DMS114 treated with DMSO at 0.1 percent for 48 hours (cell line): ENCODE measurements around the gene HBEGF.

ENCODE experiments used
- DNase-seq: peaks from one replicate; lab custom pipeline; 2025; ENCODE audit not compliant: unreplicated experiment; lab: John Stamatoyannopoulos, UW

The HBEGF gene

DNA sequence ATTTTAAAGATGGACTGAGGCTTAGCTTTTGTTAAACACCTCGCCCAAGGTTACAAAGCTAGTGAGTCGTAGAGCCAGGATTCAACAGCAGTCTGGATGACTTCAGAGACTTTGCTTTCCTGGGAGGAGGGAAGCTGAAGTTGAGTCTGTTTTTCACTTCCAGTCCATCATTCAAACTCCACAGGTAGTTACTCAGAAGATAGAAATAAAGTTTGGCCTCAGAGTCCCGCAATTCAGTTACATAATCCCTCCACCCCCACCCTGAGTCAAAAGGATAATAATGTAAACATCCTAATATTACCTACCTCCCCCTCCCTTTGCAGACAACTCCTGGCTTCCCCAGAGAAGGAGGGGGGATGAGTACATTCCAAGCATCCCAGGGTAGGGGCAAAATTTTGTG, 8.1 kb downstream of the HBEGF start:
- DNase-seq: no peak

DNA sequence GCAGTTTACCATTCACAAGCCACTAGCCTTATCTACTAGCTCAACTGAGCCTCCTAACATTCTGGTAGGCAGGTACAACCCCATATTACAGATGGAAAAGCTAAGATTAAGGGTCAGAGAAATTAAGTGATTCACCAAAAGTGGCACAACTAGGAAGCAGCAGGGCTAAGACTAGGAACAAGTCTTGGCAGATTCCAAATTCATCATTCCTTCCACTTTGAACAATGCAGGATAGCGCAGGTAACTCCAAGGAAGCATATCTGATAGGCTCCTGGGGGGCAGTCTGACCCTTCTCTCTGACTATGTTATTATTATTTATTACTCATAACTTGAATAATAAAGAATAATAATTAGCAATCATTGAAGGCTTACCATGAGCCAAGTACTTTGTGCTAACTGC, 8.5 kb downstream of the HBEGF start:
- DNase-seq: no peak

DNA sequence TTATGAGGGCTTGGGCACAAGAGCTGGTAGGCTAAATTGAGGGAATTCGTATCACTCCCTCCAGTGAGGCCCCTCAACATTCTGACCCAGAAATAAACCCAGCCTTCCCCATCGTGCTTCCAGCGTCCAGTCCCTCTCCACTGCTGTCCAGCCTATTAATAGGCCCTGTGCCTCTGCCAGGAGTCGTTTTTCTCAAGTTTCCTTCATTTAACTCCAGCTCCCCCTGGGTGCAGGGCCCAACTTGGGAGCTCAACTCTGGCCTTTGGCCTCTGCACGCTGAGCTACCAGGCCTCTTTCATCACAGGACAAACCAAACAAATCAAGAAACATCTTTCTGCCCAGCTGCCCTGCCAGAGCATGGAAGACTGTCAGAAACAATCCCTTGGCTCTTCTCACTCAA, 10.0 kb downstream of the HBEGF start:
- no peak for DNase-seq

DNA sequence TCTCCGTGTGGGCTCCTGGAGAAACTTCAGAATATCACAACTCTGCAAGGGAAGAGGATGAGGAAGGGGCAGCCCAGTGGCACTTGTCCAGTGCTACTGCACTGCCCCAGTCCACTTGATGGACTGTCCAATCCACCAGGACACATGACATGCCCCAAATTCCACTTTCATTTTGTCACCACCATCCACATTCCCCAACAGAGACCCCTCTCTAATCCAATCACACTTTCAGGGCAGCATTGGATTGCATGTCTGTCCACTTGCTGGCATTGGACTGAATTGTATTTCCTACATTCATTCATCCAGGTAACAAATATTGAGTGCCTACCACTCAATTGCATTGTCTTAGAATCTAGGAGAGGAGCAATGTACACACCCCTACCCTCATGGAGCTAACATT, 14.8 kb downstream of the HBEGF start:
- no peak for DNase-seq

DNA sequence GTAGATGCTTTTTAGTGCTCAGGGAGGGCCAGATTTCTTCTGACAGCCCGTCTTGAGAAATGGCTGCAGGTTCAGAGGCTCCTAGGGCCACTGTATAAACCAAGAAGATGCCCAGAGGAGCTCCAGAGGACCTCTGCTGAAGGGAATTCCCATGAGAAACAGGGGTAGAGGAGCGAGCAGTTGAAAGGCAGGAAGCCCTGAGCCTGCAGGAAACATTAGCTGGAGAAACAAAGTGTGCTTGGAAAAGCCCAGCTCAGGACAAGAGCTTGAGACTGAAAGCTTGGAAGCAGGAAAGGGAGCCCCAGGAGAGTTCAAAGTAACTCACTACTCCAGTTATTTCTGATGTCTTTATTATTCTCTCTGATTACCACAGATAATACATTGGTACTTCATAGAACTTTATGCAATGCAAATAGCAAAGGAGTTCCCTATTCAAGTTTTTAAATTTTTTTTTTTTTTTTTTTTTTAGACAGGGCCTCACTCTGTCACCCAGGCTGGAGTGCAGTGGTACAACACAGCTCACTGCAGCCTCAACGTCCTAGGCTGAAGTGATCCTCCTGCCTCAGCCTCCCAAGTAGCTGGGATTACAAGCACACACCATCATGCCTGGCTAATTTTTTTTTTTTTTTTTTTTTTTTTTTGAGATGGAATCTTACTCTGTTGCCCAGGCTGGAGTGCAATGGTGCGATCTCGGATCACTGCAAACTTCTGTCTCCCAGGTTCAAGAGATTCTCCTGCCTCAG, 16.5 kb downstream of the HBEGF start:
- no peak for DNase-seq

DNA sequence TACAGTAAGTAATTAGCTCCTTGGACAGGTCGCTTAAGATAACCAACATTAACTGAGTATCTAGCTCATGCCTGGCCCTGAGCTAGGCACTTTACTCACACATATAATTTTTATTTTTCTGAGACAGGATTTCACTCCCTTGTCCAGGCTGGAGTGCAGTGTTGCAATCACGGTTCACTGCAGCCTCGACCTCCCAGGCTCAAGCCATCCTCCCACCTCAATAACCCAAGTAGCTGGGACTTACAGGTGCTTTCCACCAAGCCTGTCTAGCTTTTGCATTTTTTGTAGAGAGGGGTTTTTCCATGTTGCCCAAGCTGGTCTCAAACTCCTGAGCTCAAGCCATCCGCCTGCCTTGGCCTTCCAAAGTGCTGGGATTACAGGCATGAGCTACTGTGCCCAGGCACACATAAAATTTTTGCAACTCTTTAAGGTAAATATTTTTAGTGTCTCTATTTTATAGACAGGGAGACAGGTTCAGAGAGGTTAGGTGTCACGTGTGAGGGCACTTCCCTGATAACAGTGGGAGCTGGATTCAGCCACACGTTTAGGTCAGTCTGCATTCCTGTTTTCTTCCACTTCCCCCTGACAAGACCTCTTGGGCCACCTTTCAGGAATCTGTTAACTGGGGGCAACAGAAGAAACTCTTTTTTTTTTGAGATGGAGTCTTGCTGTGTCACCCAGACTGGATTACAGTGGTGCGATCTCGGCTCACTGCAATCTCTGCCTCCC, 18.2 kb downstream of the HBEGF start:
- DNase-seq: no peak

DNA sequence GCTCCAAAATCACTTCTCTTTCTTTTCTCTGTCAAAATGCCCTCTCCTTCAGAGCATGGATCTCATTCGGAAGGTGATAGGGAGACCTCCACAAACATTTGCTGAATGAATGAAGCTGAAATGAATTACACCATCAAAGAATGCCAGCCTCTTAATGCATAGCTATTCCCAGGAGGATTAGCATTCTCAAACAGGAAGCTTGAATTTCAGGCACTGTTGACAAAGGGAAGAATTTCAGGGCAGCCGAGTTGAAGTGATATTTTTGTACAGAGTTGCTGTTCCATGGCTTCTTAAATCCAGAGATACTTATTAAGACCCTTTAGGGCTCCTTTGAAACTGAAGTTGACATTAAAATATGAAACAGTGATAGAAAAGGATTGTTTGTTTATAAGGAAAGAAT, 18.8 kb downstream of the HBEGF start:
- no peak for DNase-seq

DNA sequence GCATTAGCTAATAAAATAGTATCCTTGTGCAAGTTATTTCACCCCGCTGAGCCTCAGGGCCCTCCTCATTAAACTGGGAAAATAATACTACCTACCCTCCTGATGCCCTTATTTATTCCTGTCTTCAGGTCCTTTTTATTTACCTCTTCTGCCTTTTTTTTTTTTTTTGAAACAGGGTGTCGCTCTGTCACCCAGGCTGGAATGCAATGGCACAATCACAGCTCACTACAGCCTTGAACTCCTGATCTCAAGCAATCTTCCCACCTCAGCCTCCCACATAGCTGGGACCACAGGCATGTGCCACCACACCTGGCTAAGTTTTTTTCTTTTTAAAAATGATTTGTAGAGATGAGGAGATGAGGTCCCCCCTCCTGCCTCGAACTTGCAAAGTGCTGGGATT, 20.9 kb downstream of the HBEGF start:
- no peak for DNase-seq

DNA sequence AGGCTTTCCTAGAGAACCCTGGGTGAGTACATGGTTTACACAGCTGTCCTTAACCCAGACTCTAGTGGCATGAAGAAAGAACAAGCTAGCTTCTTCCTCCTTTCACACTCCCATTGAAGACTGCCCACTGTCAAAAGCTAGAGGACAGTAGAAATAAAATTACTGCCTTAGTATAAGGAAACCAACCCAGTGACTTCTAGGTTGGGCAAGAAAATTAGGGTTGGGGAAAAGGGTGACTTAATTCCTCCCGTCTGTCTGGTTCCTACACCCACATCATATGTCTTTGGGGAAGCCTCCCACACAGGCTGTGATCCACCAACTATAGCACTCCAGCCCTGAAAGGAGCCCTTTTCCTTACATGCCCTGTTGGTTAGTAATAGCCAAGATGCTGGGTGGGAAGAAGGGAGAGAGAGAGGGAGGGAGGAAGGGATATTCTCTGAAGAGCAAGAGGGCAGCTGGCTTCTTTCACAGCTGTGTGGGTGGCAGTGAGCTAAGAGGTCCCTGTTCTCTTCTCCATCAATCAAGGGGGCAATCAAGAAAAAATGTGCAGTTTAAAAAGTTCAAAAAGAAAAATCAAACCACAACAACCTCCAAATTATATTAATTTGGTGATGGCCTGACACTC, 21.7 kb downstream of the HBEGF start:
- no peak for DNase-seq

DNA sequence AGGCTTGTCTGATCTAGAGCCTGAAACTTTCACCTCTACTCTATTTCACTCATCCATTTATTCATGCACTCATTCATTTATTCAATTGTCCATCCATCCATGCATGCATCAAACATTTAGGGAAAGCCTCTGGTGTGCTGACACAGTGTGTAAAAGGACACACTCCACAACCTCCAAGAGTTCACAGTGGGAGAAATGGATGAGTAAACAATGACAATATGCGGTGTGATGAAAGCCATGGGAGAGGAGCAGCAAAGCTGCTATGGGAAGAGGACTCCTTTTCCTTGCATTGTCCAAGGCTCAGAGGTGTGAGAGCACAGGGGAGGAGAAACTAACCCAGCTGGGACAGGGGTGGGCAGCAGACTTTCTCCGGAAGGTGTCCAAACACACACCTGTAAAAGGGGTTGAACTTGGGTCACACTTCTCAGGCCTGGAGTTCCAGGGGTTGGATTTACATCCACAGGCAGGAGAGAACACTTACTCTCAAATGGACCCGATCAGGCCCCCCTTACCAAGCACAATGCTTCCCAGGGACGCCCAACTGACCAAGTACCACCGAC, 22.3 kb downstream of the HBEGF start:
- no peak for DNase-seq

DNA sequence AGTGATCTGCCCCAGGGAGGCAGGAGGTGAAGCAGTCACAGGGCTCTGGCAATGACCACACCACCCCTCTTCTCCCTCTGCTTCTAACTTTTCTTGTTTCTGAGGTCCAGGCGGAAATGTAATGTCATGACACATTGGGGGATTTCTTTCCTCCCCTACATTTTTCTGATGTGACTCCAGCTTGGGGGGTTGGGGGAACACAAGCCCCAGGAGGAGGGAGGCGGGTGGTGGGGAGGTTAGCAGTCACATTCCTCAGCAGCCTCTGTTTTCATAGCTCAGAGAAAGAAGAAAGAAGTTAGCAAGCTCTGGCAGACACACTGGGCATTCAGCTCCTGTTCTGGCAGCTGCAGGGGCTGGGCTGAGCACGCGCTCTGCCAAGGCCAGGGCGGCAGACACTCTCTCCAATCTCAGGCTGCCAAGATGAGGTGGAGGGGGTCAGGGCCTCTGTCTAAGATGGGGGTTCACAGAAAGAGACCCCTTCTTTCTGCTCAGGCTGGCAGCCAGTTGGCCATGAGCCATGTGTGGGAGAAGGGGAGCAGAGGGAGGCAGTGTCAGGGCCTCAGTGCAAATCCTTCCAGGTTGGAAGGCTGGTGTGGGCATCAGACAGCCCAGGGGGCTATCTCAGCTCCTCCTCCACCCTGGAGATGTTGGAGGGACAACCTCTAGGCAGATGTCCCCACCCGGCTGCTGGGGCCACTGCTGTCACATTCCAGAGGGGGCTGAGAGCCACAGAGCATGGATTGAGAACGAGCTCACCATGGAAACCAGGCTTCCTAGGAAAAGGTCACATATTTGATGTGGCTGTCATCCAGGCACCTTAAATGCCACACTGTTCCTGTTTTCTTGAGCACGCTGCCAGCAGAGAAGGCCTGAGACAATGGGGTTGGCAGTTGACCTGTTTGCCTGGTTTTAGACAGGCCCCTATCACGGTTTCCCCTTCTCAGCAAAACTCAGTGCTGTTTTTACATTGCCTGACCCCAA, 23.4 kb downstream of the HBEGF start:
- no peak for DNase-seq

DNA sequence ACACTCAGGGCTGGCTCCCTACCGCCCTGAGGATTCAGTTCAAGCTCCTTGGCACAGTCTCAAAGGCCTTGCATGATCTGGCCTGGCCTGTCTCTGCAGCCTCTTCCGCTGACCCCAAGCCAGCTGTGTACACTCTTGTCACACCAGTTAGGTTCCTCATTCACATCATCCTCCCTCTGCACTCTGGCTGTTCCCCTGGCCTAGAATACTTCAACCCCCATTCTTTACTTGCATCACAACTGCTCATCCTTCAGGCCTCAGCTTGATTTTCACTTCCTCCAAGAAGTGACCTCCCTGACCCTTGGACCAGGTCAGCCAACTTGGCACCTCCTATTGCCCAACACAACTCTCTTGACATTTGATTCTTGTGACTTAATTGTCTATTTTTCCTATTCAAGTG, 24.6 kb downstream of the HBEGF start:
- no peak for DNase-seq

DNA sequence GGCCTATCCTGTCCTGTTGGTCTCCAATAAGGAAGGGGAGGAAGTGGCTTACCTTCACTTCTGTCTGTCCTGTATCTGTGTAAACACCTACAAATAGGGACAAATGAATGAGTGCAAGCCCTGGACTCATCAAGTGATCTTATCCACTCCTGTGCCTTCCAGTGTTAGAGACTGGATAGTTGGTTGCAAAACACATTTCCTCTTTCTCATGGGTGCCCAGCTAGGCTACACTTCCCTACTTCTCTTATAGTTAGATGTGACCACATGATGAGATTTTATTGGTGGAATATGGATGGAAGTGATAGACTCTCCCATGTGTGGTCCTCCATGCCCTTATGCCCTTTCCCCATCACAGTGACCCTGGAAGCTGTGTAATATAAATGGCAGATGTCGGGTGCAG, 26.6 kb downstream of the HBEGF start:
- no peak for DNase-seq

DNA sequence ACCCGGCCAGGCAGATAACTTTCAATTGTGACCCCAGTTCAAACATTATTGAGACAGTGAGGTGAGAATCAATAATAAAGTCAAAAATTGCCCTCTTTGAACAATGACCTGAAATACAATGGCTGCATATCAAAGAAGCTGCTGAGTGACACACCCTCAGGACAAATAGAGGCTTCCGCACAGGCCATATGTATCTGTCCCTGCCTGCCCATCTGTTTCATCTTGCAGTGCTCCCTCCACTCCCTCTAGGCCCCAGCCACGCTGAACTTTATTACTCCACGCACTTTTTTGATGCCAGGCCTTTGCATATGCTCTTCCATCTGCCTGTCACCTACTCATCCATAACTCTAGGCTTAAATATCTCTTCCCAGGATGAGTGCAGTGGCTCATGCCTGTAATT, 27.6 kb downstream of the HBEGF start:
- DNase-seq: no peak

DNA sequence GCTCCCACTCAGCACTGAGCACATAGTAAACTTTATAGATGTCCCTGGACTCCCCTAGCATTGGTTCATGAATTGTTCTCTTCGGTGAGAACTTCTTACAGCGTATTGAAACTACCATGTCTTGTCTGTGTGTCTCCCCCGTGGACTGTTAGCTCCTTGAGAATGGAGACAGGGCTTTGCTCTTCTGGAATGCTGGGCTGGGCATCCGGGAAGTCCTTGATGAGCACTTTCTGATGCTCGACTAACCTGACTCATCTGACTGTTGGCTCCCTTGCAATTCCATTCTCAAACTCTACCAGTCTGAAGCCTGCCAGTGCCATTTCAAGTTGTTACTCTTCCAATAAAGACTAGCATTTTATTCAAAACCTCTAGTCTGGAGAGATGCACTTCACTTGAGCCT, 28.5 kb downstream of the HBEGF start:
- DNase-seq: no peak

DNA sequence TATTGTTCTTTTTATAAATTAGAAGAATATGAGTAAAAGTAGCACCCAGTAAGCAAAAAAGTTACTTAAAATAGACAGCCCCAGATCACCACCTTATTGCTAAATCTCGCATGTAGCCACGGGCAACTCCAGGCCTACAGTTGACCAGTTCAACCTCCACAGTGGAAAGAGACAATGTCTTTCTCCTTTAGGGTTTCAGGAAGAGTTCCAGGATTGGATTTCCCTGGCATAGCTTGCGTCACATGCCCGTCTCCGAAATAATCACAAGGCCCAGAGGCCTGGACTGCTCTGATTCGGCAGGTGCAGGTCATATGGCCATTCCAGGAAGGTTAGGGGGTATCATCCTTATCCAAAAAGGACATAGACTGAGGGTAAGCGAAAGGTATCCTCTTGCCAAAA, 33.6 kb downstream of the HBEGF start:
- DNase-seq: no peak

DNA sequence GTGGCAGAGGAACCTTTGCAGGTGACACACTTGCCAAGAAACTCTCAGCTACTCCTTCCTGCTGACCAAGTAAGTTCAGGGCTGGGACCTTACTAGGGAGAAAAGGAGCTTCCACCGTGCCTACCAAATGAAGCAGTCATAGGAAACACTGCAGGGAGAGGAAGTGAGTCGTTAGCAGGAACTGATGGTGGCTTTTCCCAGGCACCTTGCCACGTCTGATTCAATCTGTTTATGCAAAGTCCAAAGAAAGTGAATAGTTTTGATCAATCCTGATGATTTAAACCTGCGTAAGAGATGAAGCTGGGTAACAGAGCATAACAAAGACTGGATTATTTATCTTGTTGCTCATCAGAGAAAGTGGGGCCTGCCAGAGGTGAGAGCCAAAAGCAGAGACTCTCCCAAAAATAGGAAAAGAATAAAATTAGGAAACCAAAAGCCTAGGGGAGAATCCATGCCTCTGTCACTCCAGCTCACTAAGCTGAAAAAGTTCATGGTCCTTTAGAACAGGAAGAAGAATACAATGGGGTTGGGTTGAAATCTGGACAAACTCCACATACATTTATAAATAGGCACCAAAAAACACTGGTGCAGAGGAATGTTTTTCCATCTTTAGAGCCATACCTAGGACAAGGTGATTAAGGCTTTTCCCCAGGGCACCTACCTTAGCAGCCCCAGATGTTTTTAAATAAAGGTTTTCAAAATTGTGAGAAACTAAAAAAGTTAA, 34.2 kb downstream of the HBEGF start:
- no peak for DNase-seq

DNA sequence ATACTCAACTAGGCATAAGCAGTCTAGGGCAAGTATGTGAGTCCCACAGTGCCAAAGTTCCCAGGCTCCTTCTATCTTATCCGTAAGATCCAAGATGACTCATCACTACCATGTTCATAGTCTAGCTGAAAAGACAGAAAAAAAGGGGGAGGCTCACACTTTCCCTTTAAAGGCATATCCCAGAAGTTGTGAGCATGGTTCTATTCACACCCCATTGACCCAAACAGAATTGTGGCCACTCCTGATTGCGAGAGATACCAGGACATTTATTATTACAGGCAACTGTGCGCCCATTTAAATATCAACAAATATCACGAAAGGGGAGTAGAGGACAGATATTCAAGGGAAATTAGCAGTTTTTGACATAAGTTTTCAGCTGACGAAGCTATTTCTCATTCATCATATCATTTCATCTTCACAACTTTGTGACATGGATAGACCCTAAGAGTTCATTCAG, 35.4 kb downstream of the HBEGF start:
- DNase-seq: no peak

DNA sequence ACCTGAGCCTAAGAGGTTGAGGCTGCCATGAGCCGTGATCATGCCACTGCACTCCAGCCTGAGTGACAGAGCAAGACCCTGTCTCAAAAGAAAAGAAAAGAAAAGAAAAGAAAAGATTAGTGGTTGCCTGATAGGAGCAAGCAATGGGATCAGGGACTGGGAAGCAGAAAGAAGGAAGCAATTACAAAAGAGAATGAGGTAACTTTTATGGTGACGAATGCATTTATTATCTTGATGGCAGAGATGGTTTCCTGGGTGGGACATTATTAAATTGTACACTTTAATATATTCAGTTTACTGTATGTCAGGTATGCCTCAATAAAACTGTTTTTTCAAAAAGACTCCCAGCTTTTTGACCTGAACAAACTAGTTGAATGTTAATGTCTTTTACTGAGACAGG, 36.0 kb downstream of the HBEGF start:
- DNase-seq: no peak

DNA sequence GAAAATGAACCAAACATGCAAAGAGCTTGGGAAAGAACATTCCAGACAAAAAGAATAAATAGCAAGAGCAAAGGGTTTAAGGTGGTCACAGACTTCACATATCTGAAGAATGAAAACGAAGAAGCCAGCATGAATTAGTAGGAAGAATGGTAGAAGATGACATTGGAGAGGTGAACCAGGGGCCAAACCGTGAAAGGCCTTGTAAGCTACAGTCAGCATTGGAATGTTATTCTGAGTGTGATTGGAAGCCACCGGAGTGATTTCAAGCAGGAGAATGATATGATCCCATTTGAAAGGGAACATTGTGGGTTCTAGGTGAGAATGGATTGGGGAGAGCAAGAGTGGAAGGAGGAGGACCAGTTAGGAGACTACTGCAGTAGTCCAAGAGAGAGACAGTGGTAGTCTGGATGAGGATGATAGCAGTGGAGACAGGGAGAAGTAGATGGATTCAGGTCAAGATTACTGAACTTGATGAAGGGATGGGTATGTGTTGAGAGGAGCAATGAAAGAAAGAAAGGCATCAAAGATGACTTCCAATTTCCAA, 36.6 kb downstream of the HBEGF start:
- no peak for DNase-seq
